ENCODE data around the gene NKAIN4. TPM values are rescaled to one million over a fixed set of nuclear protein-coding genes. Genes with fewer than 3 reads are reported as not detected.
A peak's percentile ranks its signal among the peaks of the same experiment; 100 is the strongest.

The NKAIN4 gene
- total and polyA plus RNA-seq, 2 donors (not counting 1 experiment from before 2014, with no cell fraction given) = not detected

- Histone ChIP-seq H3K4me1 (ENCODE audit: control insufficient read depth in 2 of 2, insufficient read depth in 2 of 2, low read length in 2 of 2) (peaks cover 3 to 5% of the 10 kb centered on the region in 2 donors), H3K27me3 (replicated peaks in 1 of 4; ENCODE audit: control extremely low read depth in 1 of 4, control insufficient read depth in 3 of 4, insufficient read depth in 4 of 4, low read length in 3 of 4) (peaks cover 0 to 29% (median 4%) of the 10 kb centered on the region in 4 experiments), H2AFZ (ENCODE audit: insufficient read depth, low read depth, low read length, poor library complexity, severe bottlenecking) (no peak overlapping the region), H3K9me3 (ENCODE audit: control extremely low read depth in 1 of 3, control insufficient read depth in 2 of 3, insufficient read depth in 1 of 3, low read length in 2 of 3) (no peaks in the 10 kb centered on the region), H3K9ac (ENCODE audit: low read length) (no peak overlapping the region), H4K20me1 (ENCODE audit: control insufficient read depth, insufficient read depth, low read length, poor library complexity, severe bottlenecking) (no peaks in the 10 kb centered on the region), H3K79me2 (ENCODE audit: control insufficient read depth, insufficient read depth, low read length) (no peaks in the 10 kb centered on the region), H3K4me3 (ENCODE audit: control extremely low read depth in 1 of 5, extremely low read depth in 1 of 5, insufficient read depth in 1 of 5, low read depth in 2 of 5, low read length in 4 of 5) (no peak overlapping the region), H3K27ac (ENCODE audit: low read length in 2 of 2) (no peak overlapping the region), H3K36me3 (replicated peaks in 1 of 2; ENCODE audit: control extremely low read depth in 1 of 2, control insufficient read depth in 1 of 2, extremely low read depth in 1 of 2, insufficient read depth in 2 of 2, low read length in 1 of 2) (no peaks in the 10 kb centered on the region), H3K4me2 (replicated peaks; ENCODE audit: low read depth, low read length, poor library complexity, severe bottlenecking) (peak overlapping the region; percentile 30)
- Mint-ChIP-seq H3K27ac (no peak overlapping the region), H3K4me1 (peaks cover 1% of the 10 kb centered on the region), H3K27me3 (peaks cover 33% of the 10 kb centered on the region), H3K9me3 (ENCODE audit: insufficient read depth) (no peaks in the 10 kb centered on the region), H3K4me3 (no peak overlapping the region)
- intact Hi-C loops (cut with micrococcal nuclease) = no loop called here
- no peak for DNase-seq
- ChIA-PET POLR2A (interaction anchor here (0.6 kb wide), 1 partner anchor 189 kb away, joined by 3 read pairs; no protein-coding TSS in a partner anchor), CTCF (interaction anchor here (1.3 kb wide), 1 partner anchor 23 kb away, joined by 5 read pairs; no protein-coding TSS in a partner anchor)
- no peak for ATAC-seq (ENCODE audit: low read depth)
- 33% methylated on average over 44 of the region's 50 CpGs for WGBS (ENCODE audit: insufficient coverage)
- no peak for TF ChIP-seq CTCF (IDR thresholded peaks at IDR 0.05)
- TF ChIP-seq EZH2 (IDR thresholded peaks at IDR 0.05; ENCODE audit: borderline replicate concordance, insufficient read depth, low read depth, low read length, poor library complexity, severe bottlenecking) = no peak
These were observed 7.6 kb downstream of the NKAIN4 start for GRCh38 chr20:63246490-63247288.

- no peak for ATAC-seq (ENCODE audit: low read depth)
- Mint-ChIP-seq H3K27me3 (peaks cover 21% of the 10 kb centered on the region), H3K4me3 (no peak overlapping the region), H3K27ac (no peak overlapping the region), H3K9me3 (ENCODE audit: insufficient read depth) (no peaks in the 10 kb centered on the region), H3K4me1 (no peaks in the 10 kb centered on the region)
- intact Hi-C loops (cut with micrococcal nuclease) = no loop called here
- Histone ChIP-seq H3K4me1 (ENCODE audit: control insufficient read depth in 2 of 2, insufficient read depth in 2 of 2, low read length in 2 of 2) (peaks cover 3 to 5% of the 10 kb centered on the region in 2 donors), H3K4me2 (replicated peaks; ENCODE audit: low read depth, low read length, poor library complexity, severe bottlenecking) (no peak overlapping the region), H3K9ac (ENCODE audit: low read length) (no peak overlapping the region), H3K79me2 (ENCODE audit: control insufficient read depth, insufficient read depth, low read length) (no peaks in the 10 kb centered on the region), H3K4me3 (ENCODE audit: control extremely low read depth in 1 of 5, extremely low read depth in 1 of 5, insufficient read depth in 1 of 5, low read depth in 2 of 5, low read length in 4 of 5) (no peak overlapping the region), H3K27ac (ENCODE audit: low read length in 2 of 2) (no peak overlapping the region), H2AFZ (ENCODE audit: insufficient read depth, low read depth, low read length, poor library complexity, severe bottlenecking) (no peak overlapping the region), H3K9me3 (ENCODE audit: control extremely low read depth in 1 of 3, control insufficient read depth in 2 of 3, insufficient read depth in 1 of 3, low read length in 2 of 3) (no peaks in the 10 kb centered on the region), H3K27me3 (replicated peaks in 1 of 4; ENCODE audit: control extremely low read depth in 1 of 4, control insufficient read depth in 3 of 4, insufficient read depth in 4 of 4, low read length in 3 of 4) (peaks cover 0 to 23% (median 3%) of the 10 kb centered on the region in 4 experiments), H4K20me1 (ENCODE audit: control insufficient read depth, insufficient read depth, low read length, poor library complexity, severe bottlenecking) (no peaks in the 10 kb centered on the region), H3K36me3 (replicated peaks in 1 of 2; ENCODE audit: control extremely low read depth in 1 of 2, control insufficient read depth in 1 of 2, extremely low read depth in 1 of 2, insufficient read depth in 2 of 2, low read length in 1 of 2) (no peaks in the 10 kb centered on the region)
- CTCF ChIA-PET = no interaction called here
- DNase-seq = no peak
- TF ChIP-seq EZH2 (IDR thresholded peaks at IDR 0.05; ENCODE audit: borderline replicate concordance, insufficient read depth, low read depth, low read length, poor library complexity, severe bottlenecking) = no peak
- TF ChIP-seq CTCF (IDR thresholded peaks at IDR 0.05) = no peak
- POLR2A ChIA-PET = no interaction called here
- WGBS (ENCODE audit: insufficient coverage) = 88% methylated on average over 9 of the region's 10 CpGs
These were observed 9.8 kb downstream of the NKAIN4 start for GRCh38 chr20:63244468-63244867.
